ENCODE data around the gene APC.

The APC gene

GRCh38 chr5:112737463-112738190 is at the start of gene APC:
Gene APC (plus strand): TSS chr5:112737885. CDS start chr5:112754891, 17,006 bp downstream.
- DNase-seq (ENCODE audit: low spot score): peak; percentile 23

GRCh38 chr5:112689155-112689909 is 48.4 kb upstream of the APC start:
- DNase-seq (ENCODE audit: low spot score): no peak

GRCh38 chr5:112690605-112691338 is 46.9 kb upstream of the APC start:
- no peak for DNase-seq (ENCODE audit: low spot score)

GRCh38 chr5:112691339-112691680 is 46.4 kb upstream of the APC start:
- DNase-seq (ENCODE audit: low spot score): no peak

- DNase-seq (ENCODE audit: low spot score): peak; percentile 34
These were observed 45.9 kb upstream of the APC start for GRCh38 chr5:112691758-112692157.

- DNase-seq (ENCODE audit: low spot score): no peak
These were observed 45.2 kb upstream of the APC start for GRCh38 chr5:112692472-112692871.

GRCh38 chr5:112693301-112693700 is 44.4 kb upstream of the APC start:
- no peak for DNase-seq (ENCODE audit: low spot score)

- no peak for DNase-seq (ENCODE audit: low spot score)
These were observed 42.6 kb upstream of the APC start for GRCh38 chr5:112694853-112695709.

- no peak for DNase-seq (ENCODE audit: low spot score)
These were observed 40.9 kb upstream of the APC start for GRCh38 chr5:112696786-112697185.

- DNase-seq (ENCODE audit: low spot score): no peak
These were observed 40.4 kb upstream of the APC start for GRCh38 chr5:112697322-112697721.

GRCh38 chr5:112697833-112698232 is 39.9 kb upstream of the APC start:
- no peak for DNase-seq (ENCODE audit: low spot score)

GRCh38 chr5:112703866-112704820 is 33.5 kb upstream of the APC start:
- no peak for DNase-seq (ENCODE audit: low spot score)

GRCh38 chr5:112706446-112707016 is 31.2 kb upstream of the APC start:
- no peak for DNase-seq (ENCODE audit: low spot score)

GRCh38 chr5:112707187-112708102 is 30.2 kb upstream of the APC start:
- DNase-seq (ENCODE audit: low spot score): peak; percentile 99

- no peak for DNase-seq (ENCODE audit: low spot score)
These were observed 29.5 kb upstream of the APC start for GRCh38 chr5:112708103-112708622.

- DNase-seq (ENCODE audit: low spot score): no peak
These were observed 28.3 kb upstream of the APC start for GRCh38 chr5:112709416-112709815.

- DNase-seq (ENCODE audit: low spot score): no peak
These were observed 26.8 kb upstream of the APC start for GRCh38 chr5:112710896-112711295.

GRCh38 chr5:112711436-112711835 is 26.2 kb upstream of the APC start:
- DNase-seq (ENCODE audit: low spot score): no peak

GRCh38 chr5:112713206-112713605 is 24.5 kb upstream of the APC start:
- DNase-seq (ENCODE audit: low spot score): no peak
